Subcutaneous abdominal adipose tissue (tissue), 5 donors: ENCODE results near the gene CECR2.

Experiments
- H3K27ac ChIP-seq: one replicate; pipeline ENCODE4 v1.7.0; 2013; ENCODE audit warnings: low read depth, mild to moderate bottlenecking, inconsistent platforms, low read length, moderate library complexity
- H3K27me3 ChIP-seq, 5 donors: one replicate each; pipeline ENCODE4 v1.7.0; 2013; ENCODE audit warnings: low read length in 5 of 5, inconsistent platforms in 1 of 5; ENCODE audit not compliant: control insufficient read depth in 5 of 5, insufficient read depth in 4 of 5
- H3K36me3 ChIP-seq, 5 donors: one replicate each; pipeline ENCODE4 v1.7.0; 2013; ENCODE audit warnings: low read length in 5 of 5; ENCODE audit not compliant: control insufficient read depth in 5 of 5, insufficient read depth in 5 of 5
- H3K4me1 ChIP-seq, 5 donors: one replicate each; pipeline ENCODE4 v1.7.0; 2013; ENCODE audit warnings: low read length in 5 of 5, mild to moderate bottlenecking in 3 of 5, moderate library complexity in 1 of 5; ENCODE audit not compliant: control insufficient read depth in 5 of 5, insufficient read depth in 5 of 5
- H3K4me3 ChIP-seq, 5 donors: one replicate each; pipeline ENCODE4 v1.7.0; 2013; ENCODE audit warnings: low read length in 5 of 5, low read depth in 1 of 5
- H3K9ac ChIP-seq, 5 donors: one replicate each; pipeline ENCODE4 v1.7.0; 2013; ENCODE audit warnings: low read length in 5 of 5, mild to moderate bottlenecking in 4 of 5, moderate library complexity in 3 of 5
- H3K9me3 ChIP-seq, 5 donors: one replicate each; pipeline ENCODE4 v1.7.0; 2013; ENCODE audit warnings: low read length in 5 of 5; ENCODE audit not compliant: control insufficient read depth in 5 of 5
- donor health status: healthy.
- donor health status: healthy.
- donor health status: healthy.
- donor health status: healthy.
- donor health status: healthy.

Gene CECR2

GRCh38 chr22:17486313-17486712 is 117.1 kb downstream of the CECR2 start:
- H3K9me3 ChIP-seq: no peaks in the 10 kb centered on the region
- H3K27ac ChIP-seq: no peak overlapping the region
- H3K9ac ChIP-seq: no peak overlapping the region
- H3K4me3 ChIP-seq: no peak overlapping the region
- no peaks in the 10 kb centered on the region for H3K27me3 ChIP-seq
- H3K4me1 ChIP-seq: no peaks in the 10 kb centered on the region
- no peaks in the 10 kb centered on the region for H3K36me3 ChIP-seq

- H3K9ac ChIP-seq: no peak overlapping the region
These were observed 117.5 kb downstream of the CECR2 start for GRCh38 chr22:17486719-17487118.

GRCh38 chr22:17489101-17489500 is 119.8 kb downstream of the CECR2 start:
- Histone ChIP-seq H3K36me3 (no peaks in the 10 kb centered on the region), H3K4me1 (no peaks in the 10 kb centered on the region), H3K27me3 (no peaks in the 10 kb centered on the region), H3K9ac (no peak overlapping the region), H3K4me3 (no peak overlapping the region), H3K9me3 (no peaks in the 10 kb centered on the region), H3K27ac (no peak overlapping the region)

More at GRCh38 chr22:17486719-17487118, 117.5 kb downstream of the CECR2 start:
- H3K4me1 ChIP-seq: no peaks in the 10 kb centered on the region
- H3K4me3 ChIP-seq: no peak overlapping the region
- no peaks in the 10 kb centered on the region for H3K36me3 ChIP-seq
- H3K27me3 ChIP-seq: no peaks in the 10 kb centered on the region
- H3K9me3 ChIP-seq: no peaks in the 10 kb centered on the region
- no peak overlapping the region for H3K27ac ChIP-seq

GRCh38 chr22:17491090-17491640 is 121.9 kb downstream of the CECR2 start:
- H3K27ac ChIP-seq: no peak overlapping the region
- no peaks in the 10 kb centered on the region for H3K4me1 ChIP-seq

GRCh38 chr22:17492247-17492646 is 123.0 kb downstream of the CECR2 start:
- Histone ChIP-seq H3K27ac (no peak overlapping the region), H3K9ac (no peak overlapping the region), H3K4me1 (no peaks in the 10 kb centered on the region), H3K27me3 (no peaks in the 10 kb centered on the region), H3K9me3 (no peaks in the 10 kb centered on the region), H3K36me3 (no peaks in the 10 kb centered on the region), H3K4me3 (no peak overlapping the region)

More at GRCh38 chr22:17491090-17491640, 121.9 kb downstream of the CECR2 start:
- Histone ChIP-seq H3K36me3 (no peaks in the 10 kb centered on the region), H3K9ac (no peak overlapping the region), H3K4me3 (no peak overlapping the region), H3K9me3 (no peaks in the 10 kb centered on the region), H3K27me3 (no peaks in the 10 kb centered on the region)

GRCh38 chr22:17493419-17493981 is 124.2 kb downstream of the CECR2 start:
- H3K27me3 ChIP-seq: no peaks in the 10 kb centered on the region
- no peak overlapping the region for H3K27ac ChIP-seq
- peaks cover 0 to 1% (median 0%) of the 10 kb centered on the region in 5 donors for H3K4me1 ChIP-seq
- no peak overlapping the region for H3K9ac ChIP-seq
- no peaks in the 10 kb centered on the region for H3K9me3 ChIP-seq
- no peaks in the 10 kb centered on the region for H3K36me3 ChIP-seq
- no peak overlapping the region for H3K4me3 ChIP-seq

GRCh38 chr22:17496841-17497240 is 127.6 kb downstream of the CECR2 start:
- no peak overlapping the region for H3K4me3 ChIP-seq
- peaks cover 0 to 3% (median 0%) of the 10 kb centered on the region in 5 donors for H3K4me1 ChIP-seq
- H3K9ac ChIP-seq: no peak overlapping the region

GRCh38 chr22:17501679-17502285 is 132.5 kb downstream of the CECR2 start:
- no peaks in the 10 kb centered on the region for H3K36me3 ChIP-seq
- H3K27me3 ChIP-seq: no peaks in the 10 kb centered on the region
- no peak overlapping the region for H3K9ac ChIP-seq
- H3K27ac ChIP-seq: no peak overlapping the region
- H3K4me1 ChIP-seq: peaks cover 0 to 3% (median 0%) of the 10 kb centered on the region in 5 donors
- H3K9me3 ChIP-seq: no peaks in the 10 kb centered on the region
- H3K4me3 ChIP-seq: no peak overlapping the region

More at GRCh38 chr22:17496841-17497240, 127.6 kb downstream of the CECR2 start:
- Histone ChIP-seq H3K9me3 (no peaks in the 10 kb centered on the region), H3K27ac (no peak overlapping the region), H3K27me3 (no peaks in the 10 kb centered on the region), H3K36me3 (no peaks in the 10 kb centered on the region)

- no peaks in the 10 kb centered on the region for H3K27me3 ChIP-seq
- no peaks in the 10 kb centered on the region for H3K9me3 ChIP-seq
- H3K4me3 ChIP-seq: no peak overlapping the region
- H3K4me1 ChIP-seq: no peaks in the 10 kb centered on the region
- no peaks in the 10 kb centered on the region for H3K36me3 ChIP-seq
- H3K27ac ChIP-seq: no peak overlapping the region
- H3K9ac ChIP-seq: no peak overlapping the region
These were observed 138.8 kb downstream of the CECR2 start for GRCh38 chr22:17508110-17508509.

GRCh38 chr22:17512960-17513359 is 143.7 kb downstream of the CECR2 start:
- no peak overlapping the region for H3K9ac ChIP-seq
- no peaks in the 10 kb centered on the region for H3K4me1 ChIP-seq
- H3K27ac ChIP-seq: no peak overlapping the region
- no peaks in the 10 kb centered on the region for H3K36me3 ChIP-seq
- no peak overlapping the region for H3K4me3 ChIP-seq
- H3K9me3 ChIP-seq: no peaks in the 10 kb centered on the region
- H3K27me3 ChIP-seq: no peaks in the 10 kb centered on the region
